Measurements from ENCODE around the gene NKX6-2.
A peak's percentile ranks its signal among the peaks of the same experiment; 100 is the strongest.
"Not testable (repeated sequence)": the region's sequence is repeated elsewhere in the genome, so short reads cannot be mapped to it uniquely, and the experiment has no call there.

The NKX6-2 gene

GRCh38 chr10:132754071-132754470, 31.9 kb downstream of the NKX6-2 start:
- DNase-seq (ENCODE audit: low spot score), result no peak

GRCh38 chr10:132753596-132753995, 32.4 kb downstream of the NKX6-2 start:
- DNase-seq (ENCODE audit: low spot score), result no peak

DNA sequence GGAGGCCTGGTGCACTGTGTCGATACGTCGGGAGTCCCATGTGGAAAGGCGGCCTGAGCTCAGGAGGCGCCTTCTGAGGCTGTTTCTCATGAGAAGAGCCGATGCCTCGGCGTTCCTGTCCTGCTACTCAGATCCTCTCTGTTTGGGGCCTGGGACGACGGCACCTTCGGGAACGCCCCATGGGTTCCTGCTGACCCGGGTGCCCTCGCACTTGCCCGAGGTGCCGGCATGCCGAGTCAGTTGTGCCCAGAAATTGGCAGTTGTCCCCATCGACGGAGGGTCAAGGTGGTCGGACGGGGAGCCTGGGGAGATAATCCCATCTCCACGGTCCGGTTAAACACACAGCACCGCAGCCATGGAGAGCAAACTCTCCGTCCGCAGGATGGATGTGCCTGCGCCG, 33.0 kb downstream of the NKX6-2 start:
- no peak for DNase-seq (ENCODE audit: low spot score)

DNA sequence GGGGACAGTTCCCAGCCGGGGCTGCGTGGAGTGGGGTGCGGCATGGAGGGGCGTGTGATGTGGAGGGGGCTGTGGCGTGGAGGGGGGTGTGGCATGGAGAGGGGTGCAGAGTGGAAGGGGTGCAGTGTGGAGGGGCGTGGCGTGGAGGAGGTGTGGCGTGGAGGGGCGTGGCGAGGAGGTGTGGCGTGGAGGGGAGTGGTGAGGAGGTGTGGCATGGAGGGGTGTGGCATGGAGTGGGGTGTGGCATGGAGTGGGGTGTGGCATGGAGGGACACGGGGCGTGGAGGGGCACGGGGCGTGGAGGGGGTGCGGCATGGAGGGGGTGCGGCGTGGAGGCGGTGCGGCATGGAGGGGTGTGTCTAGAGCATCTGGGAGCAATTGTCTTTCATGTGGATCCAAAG, 33.6 kb downstream of the NKX6-2 start:
- no peak for DNase-seq (ENCODE audit: low spot score)

DNA sequence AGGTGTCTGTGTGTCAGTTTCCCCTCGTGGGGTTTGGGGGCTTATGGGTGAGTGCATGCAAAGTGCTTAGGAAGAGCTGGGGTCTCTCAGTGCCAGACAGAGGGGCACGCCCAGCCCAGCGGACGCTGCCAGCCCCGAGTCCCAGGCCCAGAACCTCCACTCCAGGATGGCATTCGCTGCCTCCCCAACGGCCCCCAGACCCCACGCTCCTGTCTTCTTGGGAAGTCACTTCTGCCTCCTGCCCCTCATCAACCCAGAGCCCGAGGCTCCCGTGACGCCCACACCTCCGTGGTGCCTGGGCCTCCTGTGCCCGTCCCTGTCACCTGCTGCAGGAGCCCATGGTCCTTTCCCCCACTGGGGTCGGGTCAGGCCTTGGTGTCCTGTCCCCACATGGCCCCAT, 35.0 kb downstream of the NKX6-2 start:
- no peak for DNase-seq (ENCODE audit: low spot score)

DNA sequence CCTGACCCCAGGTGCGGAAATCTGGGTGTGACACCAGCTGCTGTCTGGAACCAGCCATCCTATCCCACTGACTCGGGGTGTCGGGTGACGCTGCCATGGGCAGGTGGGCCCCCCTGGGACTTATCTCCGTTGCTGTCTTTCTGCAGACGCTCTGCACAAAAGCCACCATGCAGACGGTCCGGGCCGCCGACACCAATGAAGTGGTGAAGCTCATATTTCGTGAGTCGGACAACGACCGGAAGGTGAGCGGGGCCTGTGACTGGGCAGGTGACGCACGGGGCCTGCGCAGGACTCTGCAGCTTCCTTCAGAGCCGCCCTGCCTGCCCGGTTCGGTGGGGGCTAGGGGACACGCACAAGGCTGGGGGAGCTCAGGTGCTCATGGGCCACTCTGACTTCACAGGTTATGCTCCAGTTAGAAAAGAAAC, 36.6 kb downstream of the NKX6-2 start:
- DNase-seq (ENCODE audit: low spot score), result no peak

DNA sequence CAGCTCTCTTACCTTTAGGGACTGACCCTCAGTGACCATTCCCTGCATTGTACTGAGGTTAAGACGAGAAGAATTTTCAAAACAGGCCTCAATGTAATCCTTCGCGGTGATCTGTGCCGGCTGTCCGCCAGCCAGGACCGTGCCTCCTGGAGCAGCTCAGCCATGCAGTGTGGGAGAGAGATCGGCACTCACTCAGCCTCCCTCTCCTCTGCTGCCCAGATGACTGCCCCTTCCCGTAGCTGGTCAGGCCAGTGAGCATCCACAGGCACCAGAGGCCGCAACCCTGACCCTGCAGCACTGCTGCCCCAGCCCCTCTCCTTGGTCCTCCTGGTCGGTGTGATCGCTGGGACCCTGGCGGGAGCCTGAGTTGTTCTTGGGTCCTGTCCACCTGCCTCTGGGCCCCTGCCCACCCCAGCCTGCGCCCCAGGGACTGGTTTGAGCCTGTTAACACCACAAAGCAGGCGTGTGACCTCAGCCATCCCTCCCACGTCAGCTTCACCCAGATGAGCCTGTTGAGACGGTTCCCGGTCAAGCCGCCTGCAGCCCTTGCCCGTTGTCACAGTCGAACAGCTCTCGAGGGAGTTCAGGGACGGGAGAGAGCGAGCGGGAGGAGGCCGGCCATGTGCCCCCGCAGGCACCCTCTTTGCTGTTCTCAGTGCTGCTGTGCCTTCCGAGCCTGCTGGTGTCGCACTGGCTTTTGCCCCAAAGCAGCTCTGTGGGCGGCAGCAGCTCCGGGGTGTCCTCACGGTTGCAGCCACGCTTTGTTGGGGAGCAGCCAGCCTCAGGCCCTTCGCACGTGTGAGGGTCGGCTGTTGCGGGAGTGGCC, 37.2 kb downstream of the NKX6-2 start:
- DNase-seq (ENCODE audit: low spot score), result no peak

- no peak for DNase-seq (ENCODE audit: low spot score)
Observed at GRCh38 chr10:132748135-132748534, 37.8 kb downstream of the NKX6-2 start.

DNA sequence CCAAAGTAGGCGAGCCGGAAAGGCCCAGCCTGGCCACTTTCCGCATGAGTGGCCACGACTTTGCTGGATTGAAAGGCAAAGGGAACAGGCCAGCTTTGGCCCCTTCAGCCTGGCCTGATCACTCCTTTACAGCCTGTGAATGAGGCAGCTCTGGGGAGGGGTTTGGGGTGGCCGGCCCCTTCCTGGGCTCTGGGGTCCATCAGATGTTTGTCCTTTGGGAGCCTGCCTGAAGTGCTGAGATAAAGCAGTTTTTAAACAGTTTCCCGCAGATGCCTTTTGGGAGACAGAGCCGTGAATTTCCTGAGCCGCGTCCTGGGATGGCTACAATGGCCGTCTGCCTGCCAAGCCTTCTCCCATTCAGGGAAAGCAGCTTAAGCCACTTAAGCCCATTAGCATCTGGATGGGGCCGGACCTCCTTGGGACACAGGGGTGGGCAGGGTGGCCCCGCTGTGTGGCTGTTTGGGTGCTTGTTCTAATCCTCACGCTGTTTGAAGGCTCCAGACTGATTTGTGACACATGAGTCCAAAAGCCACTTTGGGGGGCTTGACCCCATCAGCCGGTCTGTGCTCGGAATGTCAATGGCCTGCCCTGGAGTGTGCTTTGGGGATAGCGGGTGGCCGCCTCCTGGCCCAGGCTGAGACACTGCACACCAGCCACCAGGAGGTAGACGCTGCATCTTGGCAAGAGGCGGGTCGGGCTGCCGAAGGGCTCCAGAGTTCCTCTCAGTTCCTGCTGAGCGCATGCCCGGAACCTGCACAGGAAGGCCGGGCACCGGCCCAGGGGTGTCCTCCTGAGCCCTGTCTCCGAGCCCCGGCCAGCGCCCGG, 38.9 kb downstream of the NKX6-2 start:
- no peak for DNase-seq (ENCODE audit: low spot score)

GRCh38 chr10:132746386-132746785, 39.6 kb downstream of the NKX6-2 start:
- no peak for DNase-seq (ENCODE audit: low spot score)

GRCh38 chr10:132745971-132746370, 40.0 kb downstream of the NKX6-2 start:
- no peak for DNase-seq (ENCODE audit: low spot score)

DNA sequence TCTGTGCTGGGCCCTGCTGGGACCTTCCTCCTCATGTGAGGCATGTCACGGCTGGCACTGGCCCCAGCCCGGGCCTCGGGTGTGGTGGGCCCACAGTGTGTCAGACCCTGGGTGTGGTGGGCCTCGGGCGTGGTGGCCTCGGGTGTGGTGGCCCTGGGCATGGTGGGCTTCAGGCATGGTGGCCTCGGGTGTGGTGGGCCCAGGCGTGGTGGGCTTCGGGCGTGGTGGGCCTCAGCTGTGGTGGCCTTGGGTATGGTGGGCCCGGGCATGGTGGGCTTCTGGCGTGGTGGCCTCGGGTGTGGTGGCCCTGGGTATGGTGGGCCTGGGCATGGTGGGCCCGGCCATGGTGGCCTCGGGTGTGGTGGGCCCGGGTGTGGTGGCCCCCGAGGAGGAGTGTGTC, 40.4 kb downstream of the NKX6-2 start:
- no peak for DNase-seq (ENCODE audit: low spot score)

- no peak for DNase-seq (ENCODE audit: low spot score)
Observed at GRCh38 chr10:132744839-132745238, 41.1 kb downstream of the NKX6-2 start.

DNA sequence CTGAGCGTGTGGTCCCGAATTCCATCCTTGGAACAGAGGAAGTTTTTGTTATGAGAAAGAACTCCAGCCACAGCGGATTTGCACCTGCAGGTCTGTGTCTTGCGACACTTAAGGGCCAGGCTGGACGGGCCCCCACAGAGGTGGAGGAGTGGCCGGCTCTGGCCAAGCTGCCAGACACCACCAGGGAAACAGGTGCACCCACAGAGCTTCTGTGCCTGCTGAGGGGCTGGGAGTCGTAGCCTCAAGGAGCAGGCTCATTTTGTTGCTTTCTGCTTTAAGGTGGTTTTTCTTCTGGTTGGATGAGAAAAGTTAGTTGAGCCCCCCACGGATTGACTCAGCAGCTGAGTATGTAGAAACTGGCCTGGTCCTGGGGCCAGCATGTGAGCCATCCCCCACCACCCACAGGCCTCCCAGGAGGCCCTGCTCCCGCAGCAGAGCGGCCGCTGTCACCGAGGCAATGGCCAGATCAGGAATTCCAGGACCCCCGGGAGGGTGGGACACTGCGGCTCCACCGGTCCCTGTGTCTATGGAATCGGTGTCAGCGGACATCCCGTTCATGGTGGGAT, 41.9 kb downstream of the NKX6-2 start:
- DNase-seq (ENCODE audit: low spot score), result no peak

- DNase-seq (ENCODE audit: low spot score), result not testable (repeated sequence)
Observed at GRCh38 chr10:132743196-132743924, 42.6 kb downstream of the NKX6-2 start.

- no peak for DNase-seq (ENCODE audit: low spot score)
Observed at GRCh38 chr10:132742837-132743194, 43.1 kb downstream of the NKX6-2 start.

- DNase-seq (ENCODE audit: low spot score), result no peak
Observed at GRCh38 chr10:132742167-132742836, 43.6 kb downstream of the NKX6-2 start.

DNA sequence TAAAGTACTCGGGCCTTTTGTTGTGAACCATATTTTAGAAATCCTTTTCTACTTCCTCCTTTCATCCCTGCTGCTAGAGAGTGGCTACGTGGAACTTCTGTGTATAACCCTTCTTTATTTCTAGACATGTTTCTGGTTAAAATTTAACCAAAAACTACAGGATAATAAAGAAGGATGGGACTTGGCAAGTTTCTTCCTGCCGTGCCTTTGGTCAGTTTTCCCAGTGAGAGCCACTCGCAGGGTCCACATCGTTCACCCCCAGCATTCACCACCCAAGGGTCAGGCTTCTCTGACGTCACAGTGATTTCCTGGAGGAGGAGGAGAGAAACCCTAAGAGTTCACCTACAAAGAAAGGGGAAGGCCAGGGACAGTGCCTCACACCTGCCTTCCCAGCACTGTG, 45.4 kb downstream of the NKX6-2 start:
- peak; percentile 2 for DNase-seq (ENCODE audit: low spot score)

DNA sequence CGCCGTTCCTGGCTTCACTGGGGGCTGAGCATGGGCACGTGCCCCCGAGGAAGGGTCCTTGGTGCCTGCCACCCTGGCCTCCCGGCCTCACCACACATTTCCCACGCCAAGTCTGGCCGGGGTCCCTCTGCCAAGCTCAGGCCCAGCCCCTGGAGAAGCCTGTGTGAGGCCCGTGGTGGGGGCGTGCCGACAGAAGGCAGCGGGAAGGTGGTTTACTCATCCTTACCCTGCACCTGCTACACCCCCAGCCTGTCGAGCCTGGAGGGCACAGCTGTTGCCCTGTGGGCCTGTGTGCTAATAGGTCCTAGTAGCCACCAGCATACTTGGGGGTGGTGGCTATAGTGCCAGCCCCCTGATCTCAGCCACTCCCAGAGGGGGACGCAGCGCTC, 46.7 kb downstream of the NKX6-2 start:
- DNase-seq (ENCODE audit: low spot score), result no peak

- no peak for DNase-seq (ENCODE audit: low spot score)
Observed at GRCh38 chr10:132738454-132739224, 47.3 kb downstream of the NKX6-2 start.
